ENCODE data around the gene CYGB. TPM values are rescaled to one million over a fixed set of nuclear protein-coding genes. Genes with fewer than 3 reads are reported as not detected.

Gene CYGB
- total RNA-seq, 5 donors from 2014 or later (not counting 1 experiment from before 2014, with no cell fraction given), result 0.20 to 0.76 (median 0.65) TPM

DNA sequence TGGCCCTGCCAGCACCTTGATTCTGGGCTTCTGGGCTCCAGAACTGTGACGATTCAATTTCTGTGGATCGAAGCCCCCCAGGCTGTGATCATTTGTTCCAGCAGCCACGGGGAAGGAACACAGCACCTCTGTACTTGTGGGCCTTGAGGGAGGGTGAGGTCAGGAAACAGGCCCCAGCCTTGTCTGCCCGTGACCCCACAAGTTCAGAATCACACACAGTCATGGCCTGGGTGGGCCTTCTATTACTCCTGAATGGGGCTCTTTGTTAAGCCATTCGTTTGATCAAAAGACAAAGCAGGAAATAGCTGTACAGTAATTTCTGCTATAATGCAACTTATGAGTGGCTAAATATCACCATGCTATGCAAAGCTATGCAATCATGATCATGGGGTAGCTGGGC, 38.1 kb upstream of the CYGB start:
- H3K4me3 Mint-ChIP-seq, result no peak overlapping the region
- no peak overlapping the region for H3K27ac Mint-ChIP-seq
- WGBS (ENCODE audit: insufficient coverage), result 100% methylated on average over 1 of the region's 5 CpGs
- DNase-seq, result no peak
- no peaks in the 10 kb centered on the region for H3K9me3 Mint-ChIP-seq
- H3K27ac ChIP-seq (ENCODE audit: low read length), result no peak overlapping the region
- no peak overlapping the region for H3K4me3 ChIP-seq (ENCODE audit: control insufficient read depth in 1 of 2, extremely low read depth in 1 of 2, low read length in 1 of 2)
- no peaks in the 10 kb centered on the region for H3K9me3 ChIP-seq
- no peaks in the 10 kb centered on the region for H3K36me3 Mint-ChIP-seq
- ChIA-PET POLR2A (no interaction called here), CTCF (no interaction called here)
- no peak for ATAC-seq (replicated peaks in 1 of 4)
- H3K27me3 ChIP-seq (replicated peaks in 1 of 2; ENCODE audit: control insufficient read depth in 2 of 2, extremely low read depth in 1 of 2, insufficient read depth in 2 of 2, low read length in 1 of 2), result no peaks in the 10 kb centered on the region
- H3K27me3 Mint-ChIP-seq, result no peaks in the 10 kb centered on the region
- peaks cover 0 to 2% (median 0%) of the 10 kb centered on the region in 3 donors for H3K4me1 Mint-ChIP-seq
- no peaks in the 10 kb centered on the region for H3K4me1 ChIP-seq (ENCODE audit: control insufficient read depth in 1 of 2, extremely low read depth in 1 of 2, insufficient read depth in 2 of 2, low read length in 2 of 2)
- H3K36me3 ChIP-seq (ENCODE audit: control insufficient read depth in 2 of 2, extremely low read depth in 1 of 2, insufficient read depth in 1 of 2, low read length in 1 of 2), result no peaks in the 10 kb centered on the region

GRCh38 chr17:76574166-76574565, 36.7 kb upstream of the CYGB start:
- no peak for ATAC-seq (replicated peaks in 1 of 4)
- CTCF ChIA-PET, result no interaction called here

GRCh38 chr17:76573096-76573495, 35.6 kb upstream of the CYGB start:
- H3K9me3 ChIP-seq, result no peaks in the 10 kb centered on the region
- ATAC-seq (replicated peaks in 1 of 4) (no peak), DNase-seq (no peak)
- Mint-ChIP-seq H3K9me3 (no peaks in the 10 kb centered on the region), H3K27ac (no peak overlapping the region), H3K36me3 (no peaks in the 10 kb centered on the region), H3K4me1 (peaks cover 5 to 7% (median 6%) of the 10 kb centered on the region in 3 donors), H3K4me3 (no peak overlapping the region), H3K27me3 (no peaks in the 10 kb centered on the region)
- H3K27me3 ChIP-seq (replicated peaks in 1 of 2; ENCODE audit: control insufficient read depth in 2 of 2, extremely low read depth in 1 of 2, insufficient read depth in 2 of 2, low read length in 1 of 2), result peaks cover 0 to 10% of the 10 kb centered on the region in 2 experiments
- H3K4me1 ChIP-seq (ENCODE audit: control insufficient read depth in 1 of 2, extremely low read depth in 1 of 2, insufficient read depth in 2 of 2, low read length in 2 of 2), result peaks cover 0 to 9% of the 10 kb centered on the region in 2 experiments
- 83% methylated on average over 5 of the region's 10 CpGs for WGBS (ENCODE audit: insufficient coverage)
- ChIA-PET CTCF (interaction anchor here in 1 of 2 donors (0.7 kb wide), 1 partner anchor 130 kb away, joined by 5 read pairs; no protein-coding TSS in a partner anchor), POLR2A (no interaction called here)
- H3K36me3 ChIP-seq (ENCODE audit: control insufficient read depth in 2 of 2, extremely low read depth in 1 of 2, insufficient read depth in 1 of 2, low read length in 1 of 2), result no peaks in the 10 kb centered on the region
- H3K27ac ChIP-seq (ENCODE audit: low read length), result no peak overlapping the region
- H3K4me3 ChIP-seq (ENCODE audit: control insufficient read depth in 1 of 2, extremely low read depth in 1 of 2, low read length in 1 of 2), result no peak overlapping the region

More at GRCh38 chr17:76574166-76574565, 36.7 kb upstream of the CYGB start:
- no peaks in the 10 kb centered on the region for H3K4me1 ChIP-seq (ENCODE audit: control insufficient read depth in 1 of 2, extremely low read depth in 1 of 2, insufficient read depth in 2 of 2, low read length in 2 of 2)
- H3K27me3 Mint-ChIP-seq, result no peaks in the 10 kb centered on the region
- POLR2A ChIA-PET, result no interaction called here
- H3K36me3 Mint-ChIP-seq, result no peaks in the 10 kb centered on the region
- H3K27ac Mint-ChIP-seq, result no peak overlapping the region
- DNase-seq, result no peak
- H3K27ac ChIP-seq (ENCODE audit: low read length), result no peak overlapping the region
- 95% methylated on average over 8 of the region's 11 CpGs for WGBS (ENCODE audit: insufficient coverage)
- H3K27me3 ChIP-seq (replicated peaks in 1 of 2; ENCODE audit: control insufficient read depth in 2 of 2, extremely low read depth in 1 of 2, insufficient read depth in 2 of 2, low read length in 1 of 2), result peaks cover 0 to 3% of the 10 kb centered on the region in 2 experiments
- no peaks in the 10 kb centered on the region for H3K36me3 ChIP-seq (ENCODE audit: control insufficient read depth in 2 of 2, extremely low read depth in 1 of 2, insufficient read depth in 1 of 2, low read length in 1 of 2)
- no peaks in the 10 kb centered on the region for H3K9me3 ChIP-seq
- no peak overlapping the region for H3K4me3 ChIP-seq (ENCODE audit: control insufficient read depth in 1 of 2, extremely low read depth in 1 of 2, low read length in 1 of 2)
- no peaks in the 10 kb centered on the region for H3K9me3 Mint-ChIP-seq
- H3K4me1 Mint-ChIP-seq, result no peaks in the 10 kb centered on the region
- H3K4me3 Mint-ChIP-seq, result no peak overlapping the region

DNA sequence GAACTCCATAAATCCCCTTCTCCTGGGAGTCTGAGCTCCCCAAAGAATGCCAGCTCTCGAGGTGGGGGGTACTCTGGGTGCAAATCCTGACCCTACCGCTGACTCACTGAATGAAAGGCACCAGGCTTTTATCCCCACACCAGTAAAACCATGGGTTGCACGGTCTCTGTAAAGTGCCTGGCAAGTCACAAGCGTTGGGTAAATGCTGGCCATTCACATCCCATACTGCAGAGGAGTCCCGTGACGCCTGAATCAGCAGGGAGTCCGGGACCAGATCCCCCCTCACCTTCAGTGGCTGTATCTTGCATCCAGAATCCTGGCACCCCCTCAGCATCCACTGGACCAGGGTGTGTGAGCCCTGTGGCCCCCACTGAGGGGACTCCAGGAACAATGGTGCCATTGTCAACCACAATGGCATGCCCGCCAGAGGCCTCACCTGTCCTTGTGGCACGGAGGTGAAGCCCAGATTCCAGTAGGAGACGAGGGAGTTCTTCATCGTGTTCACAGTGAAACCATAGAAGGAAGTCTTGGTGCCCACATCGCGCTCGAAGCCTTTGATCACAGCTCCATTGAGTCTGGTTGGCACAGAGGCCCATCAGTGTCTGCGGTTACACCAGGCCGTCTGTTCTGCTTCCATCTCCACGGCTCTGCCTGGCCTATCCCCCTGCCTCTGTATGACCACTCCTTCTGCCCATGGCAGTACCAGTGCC, 34.8 kb upstream of the CYGB start:
- Mint-ChIP-seq H3K9me3 (no peaks in the 10 kb centered on the region), H3K36me3 (no peaks in the 10 kb centered on the region), H3K4me3 (no peak overlapping the region), H3K27me3 (no peaks in the 10 kb centered on the region), H3K27ac (no peak overlapping the region), H3K4me1 (peaks cover 12 to 14% (median 13%) of the 10 kb centered on the region in 3 donors)
- H3K27me3 ChIP-seq (replicated peaks in 1 of 2; ENCODE audit: control insufficient read depth in 2 of 2, extremely low read depth in 1 of 2, insufficient read depth in 2 of 2, low read length in 1 of 2), result peaks cover 0 to 13% of the 10 kb centered on the region in 2 experiments
- 81% methylated on average over 14 of the region's 17 CpGs for WGBS (ENCODE audit: insufficient coverage)
- no peak overlapping the region for H3K27ac ChIP-seq (ENCODE audit: low read length)
- POLR2A ChIA-PET, result no interaction called here
- H3K4me3 ChIP-seq (ENCODE audit: control insufficient read depth in 1 of 2, extremely low read depth in 1 of 2, low read length in 1 of 2), result no peak overlapping the region
- no peaks in the 10 kb centered on the region for H3K9me3 ChIP-seq
- ATAC-seq (replicated peaks in 1 of 4), result no peak
- CTCF ChIA-PET, result no interaction called here
- H3K4me1 ChIP-seq (ENCODE audit: control insufficient read depth in 1 of 2, extremely low read depth in 1 of 2, insufficient read depth in 2 of 2, low read length in 2 of 2), result peaks cover 0 to 16% of the 10 kb centered on the region in 2 experiments
- no peak for DNase-seq
- H3K36me3 ChIP-seq (ENCODE audit: control insufficient read depth in 2 of 2, extremely low read depth in 1 of 2, insufficient read depth in 1 of 2, low read length in 1 of 2), result no peaks in the 10 kb centered on the region

GRCh38 chr17:76570877-76571471, 33.5 kb upstream of the CYGB start:
- DNase-seq, result no peak
- no peak for ATAC-seq (replicated peaks in 1 of 4)
- Mint-ChIP-seq H3K27me3 (no peaks in the 10 kb centered on the region), H3K4me3 (no peak overlapping the region), H3K36me3 (peaks cover 4% of the 10 kb centered on the region), H3K9me3 (no peaks in the 10 kb centered on the region), H3K27ac (no peak overlapping the region), H3K4me1 (peaks cover 21 to 26% (median 26%) of the 10 kb centered on the region in 3 donors)
- Histone ChIP-seq H3K9me3 (no peaks in the 10 kb centered on the region), H3K27ac (ENCODE audit: low read length) (no peak overlapping the region), H3K4me1 (ENCODE audit: control insufficient read depth in 1 of 2, extremely low read depth in 1 of 2, insufficient read depth in 2 of 2, low read length in 2 of 2) (peaks cover 0 to 24% of the 10 kb centered on the region in 2 experiments), H3K27me3 (replicated peaks in 1 of 2; ENCODE audit: control insufficient read depth in 2 of 2, extremely low read depth in 1 of 2, insufficient read depth in 2 of 2, low read length in 1 of 2) (peaks cover 0 to 13% of the 10 kb centered on the region in 2 experiments), H3K4me3 (ENCODE audit: control insufficient read depth in 1 of 2, extremely low read depth in 1 of 2, low read length in 1 of 2) (no peak overlapping the region), H3K36me3 (ENCODE audit: control insufficient read depth in 2 of 2, extremely low read depth in 1 of 2, insufficient read depth in 1 of 2, low read length in 1 of 2) (peaks cover 8 to 10% of the 10 kb centered on the region in 2 donors)
- 98% methylated on average over 6 of the region's 13 CpGs for WGBS (ENCODE audit: insufficient coverage)
- POLR2A ChIA-PET, result no interaction called here
- CTCF ChIA-PET, result no interaction called here

DNA sequence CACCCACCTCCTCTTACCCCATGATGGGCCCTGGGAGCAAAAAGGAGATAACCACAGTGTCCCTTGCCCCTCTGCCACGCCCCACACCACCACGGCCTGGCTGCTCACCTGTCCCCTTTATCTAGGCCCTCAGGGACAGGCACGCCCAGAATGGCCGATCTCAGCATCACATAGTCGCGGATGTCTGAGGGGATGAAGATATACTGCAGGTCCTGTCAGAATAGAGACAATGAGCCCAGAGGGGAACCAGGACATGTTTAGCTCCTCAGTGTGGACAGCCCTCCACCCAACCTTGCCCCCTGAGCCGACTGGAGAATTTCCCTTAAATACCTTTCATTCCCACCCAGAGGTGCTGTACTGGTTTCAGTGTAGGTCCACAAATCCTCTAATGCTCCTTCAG, 32.9 kb upstream of the CYGB start:
- no peak for DNase-seq
- POLR2A ChIA-PET, result no interaction called here
- peaks cover 0 to 24% of the 10 kb centered on the region in 2 experiments for H3K4me1 ChIP-seq (ENCODE audit: control insufficient read depth in 1 of 2, extremely low read depth in 1 of 2, insufficient read depth in 2 of 2, low read length in 2 of 2)
- no peaks in the 10 kb centered on the region for H3K9me3 Mint-ChIP-seq
- H3K27ac Mint-ChIP-seq, result no peak overlapping the region
- peaks cover 9% of the 10 kb centered on the region for H3K36me3 Mint-ChIP-seq
- no peak overlapping the region for H3K4me3 ChIP-seq (ENCODE audit: control insufficient read depth in 1 of 2, extremely low read depth in 1 of 2, low read length in 1 of 2)
- no peak overlapping the region for H3K4me3 Mint-ChIP-seq
- peaks cover 0 to 13% of the 10 kb centered on the region in 2 experiments for H3K27me3 ChIP-seq (replicated peaks in 1 of 2; ENCODE audit: control insufficient read depth in 2 of 2, extremely low read depth in 1 of 2, insufficient read depth in 2 of 2, low read length in 1 of 2)
- no peak overlapping the region for H3K27ac ChIP-seq (ENCODE audit: low read length)
- CTCF ChIA-PET, result no interaction called here
- WGBS (ENCODE audit: insufficient coverage), result 100% methylated on average over 4 of the region's 7 CpGs
- peaks cover 26 to 31% (median 31%) of the 10 kb centered on the region in 3 donors for H3K4me1 Mint-ChIP-seq
- no peaks in the 10 kb centered on the region for H3K9me3 ChIP-seq
- H3K27me3 Mint-ChIP-seq, result no peaks in the 10 kb centered on the region
- H3K36me3 ChIP-seq (ENCODE audit: control insufficient read depth in 2 of 2, extremely low read depth in 1 of 2, insufficient read depth in 1 of 2, low read length in 1 of 2), result peaks cover 12 to 13% of the 10 kb centered on the region in 2 donors
- ATAC-seq (replicated peaks in 1 of 4), result no peak
